HCT116 (cell line): ENCODE data around the gene SCFD2. TPM values are rescaled to one million over a fixed set of nuclear protein-coding genes. Genes with fewer than 3 reads are reported as not detected.

Source experiments
- ATAC-seq: fragments of 200-7000 bp; cut with Tn5 transposase; 2 replicates; pipeline ENCODE4 v1.9.1; 2020; ENCODE audit warnings: mild to moderate bottlenecking, moderate library complexity
- BruUV-seq: library from RNA; stranded (reverse); fragments of 400-500 nt; replicated peaks from 2 replicates; lab custom pipeline; 2021; lab: Mats Ljungman, UMichigan
- CTCF ChIA-PET: fragments of 300-600 bp; sonication (Branson Sonifier 250); formaldehyde crosslinking; loops from one replicate; lab custom pipeline; 2021; ENCODE audit warnings: antibody characterized with exemption; lab: Charles Lee
- POLR2A ChIA-PET: fragments of 300-600, 350-600 bp; sonication (Branson Sonifier 250); formaldehyde crosslinking; loops from one replicate; lab custom pipeline; 2021; ENCODE audit warnings: antibody characterized with exemption; lab: Charles Lee
- RAD21 ChIA-PET, 2 experiments: fragments of 300-600 bp; sonication (Branson Sonifier 250); formaldehyde crosslinking; loops; one replicate each; lab custom pipeline; 2023; ENCODE audit warnings: low total read pairs in 2 of 2; ENCODE audit not compliant: uncharacterized antibody in 2 of 2, unreplicated experiment in 2 of 2, low non-redundant PET in 1 of 2; lab: Charles Lee
- DNase-seq: peaks from one replicate; pipeline ENCODE4 v3.0.0-alpha.2; 2010; ENCODE audit warnings: low read depth, low spot score
- H2AFZ ChIP-seq: fragments of 200-600 bp; shearing (Covaris generic), sonication (generic); 2 replicates; pipeline ENCODE4 v1.6.1; 2017; ENCODE audit warnings: low read depth, mixed run types, mixed read lengths, antibody characterized with exemption, low read length; ENCODE audit not compliant: poor library complexity, severe bottlenecking
- H3K27ac ChIP-seq: 2 replicates; pipeline ENCODE4 v1.5.1; 2012; ENCODE audit warnings: low read depth, low read length
- H3K27me3 ChIP-seq: fragments of 200-600 bp; sonication (generic); 2 replicates; pipeline ENCODE4 v1.6.1; 2016; ENCODE audit warnings: mixed run types, low read length, mixed read lengths; ENCODE audit not compliant: insufficient read depth
- H3K36me3 ChIP-seq, 2 experiments: fragments of 200-500 bp in 1 of 2; fragments of 200-600 bp in 1 of 2; sonication (Bioruptor generic) in 1 of 2; sonication (generic) in 1 of 2; 2 replicates each; pipeline versions ENCODE4 v1.5.1 to v1.6.1; 2014 to 2016; ENCODE audit warnings: low read length in 2 of 2, inconsistent platforms in 1 of 2, mixed read lengths in 1 of 2, mixed run types in 1 of 2; ENCODE audit not compliant: insufficient read depth in 2 of 2, control insufficient read depth in 1 of 2
- H3K4me1 ChIP-seq, 2 experiments: fragments of 200-600 bp in 1 of 2; sonication (generic) in 1 of 2; 2 replicates each; pipeline versions ENCODE4 v1.5.1 to v1.6.1; 2012 to 2017; ENCODE audit warnings: low read length in 2 of 2, inconsistent platforms in 1 of 2, mild to moderate bottlenecking in 1 of 2, mixed read lengths in 1 of 2, mixed run types in 1 of 2, moderate library complexity in 1 of 2; ENCODE audit not compliant: insufficient read depth in 2 of 2, control insufficient read depth in 1 of 2
- H3K4me2 ChIP-seq: fragments of 200-600 bp; sonication (generic); 2 replicates; pipeline ENCODE4 v1.6.1; 2017; ENCODE audit warnings: mixed run types, low read length, mixed read lengths
- H3K4me3 ChIP-seq, 2 experiments: fragments of 200-600 bp in 1 of 2; sonication (generic) in 1 of 2; replicated peaks in 1 of 2; 2 replicates each; pipeline ENCODE4 v1.5.1; 2011 to 2016; ENCODE audit warnings: low read length in 2 of 2, control low read depth in 1 of 2, low read depth in 1 of 2, mild to moderate bottlenecking in 1 of 2, mixed read lengths in 1 of 2, mixed run types in 1 of 2
- H3K79me2 ChIP-seq: fragments of 200-600 bp; sonication (generic); 2 replicates; pipeline ENCODE4 v1.6.1; 2017; ENCODE audit warnings: mild to moderate bottlenecking, mixed run types, low read length, moderate library complexity, mixed read lengths; ENCODE audit not compliant: insufficient read depth
- H3K9ac ChIP-seq: fragments of 200-600 bp; sonication (generic); 2 replicates; pipeline ENCODE4 v1.6.1; 2016; ENCODE audit warnings: low read length, mixed read lengths
- H3K9me2 ChIP-seq: fragments of 200-600 bp; sonication (generic), shearing (Covaris generic); 2 replicates; pipeline ENCODE4 v1.6.1; 2017; ENCODE audit warnings: mixed run types, mild to moderate bottlenecking, moderate library complexity; ENCODE audit not compliant: insufficient read depth
- H3K9me3 ChIP-seq, 2 experiments: fragments of 200-500 bp in 1 of 2; fragments of 200-600 bp in 1 of 2; sonication (Bioruptor generic) in 1 of 2; sonication (generic) in 1 of 2; 2 replicates each; pipeline ENCODE4 v1.6.1; 2014 to 2017; ENCODE audit warnings: low read length in 2 of 2, mixed read lengths in 2 of 2, inconsistent platforms in 1 of 2, low read depth in 1 of 2, mild to moderate bottlenecking in 1 of 2, mixed run types in 1 of 2, moderate library complexity in 1 of 2; ENCODE audit not compliant: control insufficient read depth in 1 of 2, insufficient read depth in 1 of 2
- H4K20me1 ChIP-seq: fragments of 200-600 bp; sonication (generic), shearing (Covaris generic); 2 replicates; pipeline ENCODE4 v1.6.1; 2017; ENCODE audit warnings: mixed run types, mild to moderate bottlenecking, moderate library complexity; ENCODE audit not compliant: insufficient read depth
- CEBPB ChIP-seq: IDR thresholded peaks from 2 replicates; pipeline ENCODE4 v1.6.1; 2012; ENCODE audit warnings: low read depth
- EZH2phosphoT487 ChIP-seq: fragments of 200-600 bp; IDR thresholded peaks from 2 replicates; pipeline ENCODE4 v1.6.1; 2018; ENCODE audit warnings: antibody characterized with exemption, borderline replicate concordance
- FOSL1 ChIP-seq: IDR thresholded peaks from 2 replicates; pipeline ENCODE4 v1.6.1; 2012; ENCODE audit warnings: low read depth
- POLR2A ChIP-seq: IDR thresholded peaks from 2 replicates; pipeline ENCODE4 v1.7.0; 2011; ENCODE audit warnings: borderline replicate concordance; ENCODE audit not compliant: insufficient read depth, insufficient read length; ENCODE audit errors: extremely low read depth
- POLR2AphosphoS5 ChIP-seq: IDR thresholded peaks from 2 replicates; pipeline ENCODE4 v1.6.1; 2011; ENCODE audit warnings: mild to moderate bottlenecking, low read depth, low read length, moderate library complexity
- RAD21 ChIP-seq: IDR thresholded peaks from 2 replicates; pipeline ENCODE4 v1.6.1; 2012; ENCODE audit warnings: low read depth, mild to moderate bottlenecking
- SIN3A ChIP-seq: IDR thresholded peaks from 2 replicates; pipeline ENCODE4 v1.6.1; 2012; ENCODE audit warnings: low read depth
- TCF7L2 ChIP-seq: IDR thresholded peaks from 2 replicates; pipeline ENCODE4 v1.7.0; 2011; ENCODE audit warnings: borderline replicate concordance, inconsistent platforms; ENCODE audit not compliant: insufficient read depth, insufficient read length; ENCODE audit errors: extremely low read depth
- YY1 ChIP-seq: IDR thresholded peaks from 2 replicates; pipeline ENCODE4 v1.6.1; 2011; ENCODE audit warnings: low read length, low read depth, moderate library complexity, mild to moderate bottlenecking; ENCODE audit not compliant: insufficient replicate concordance; ENCODE audit errors: extremely low read depth
- intact Hi-C: fragments of 100-400 bp; cut with micrococcal nuclease; formaldehyde crosslinking; loops from 2 replicates; pipeline ENCODE4 v1.10.0; 2022
- total RNA-seq: library from RNA; stranded (reverse); gene quantifications from one replicate; pipeline ENCODE4 v1.2.1, GENCODE V29; 2021; ENCODE audit not compliant: unreplicated experiment
- TF ChIP-seq, protein P1 (sequence below): IDR thresholded peaks from 2 replicates; pipeline ENCODE4 v1.6.1; 2012
- TF ChIP-seq, protein P2 (sequence below): IDR thresholded peaks from 2 replicates; pipeline ENCODE4 v1.6.1; 2012; ENCODE audit warnings: low read depth
- TF ChIP-seq, protein P3 (sequence below), 3 experiments: fragments of 200-600 bp in 1 of 3; sonication (generic) in 1 of 3; IDR thresholded peaks in 2 of 3; conservative IDR thresholded peaks in 1 of 3; 2 replicates each; pipeline ENCODE4 v1.5.1; 2012 to 2017; ENCODE audit warnings: low read depth in 2 of 3, low read length in 2 of 3, antibody characterized with exemption in 1 of 3, borderline replicate concordance in 1 of 3, control low read depth in 1 of 3, mild to moderate bottlenecking in 1 of 3, mixed read lengths in 1 of 3, mixed run types in 1 of 3, moderate library complexity in 1 of 3; ENCODE audit not compliant: insufficient read depth in 1 of 3

Gene SCFD2
- total RNA-seq, 1 experiment from 2014 or later = 13.6 TPM

DNA sequence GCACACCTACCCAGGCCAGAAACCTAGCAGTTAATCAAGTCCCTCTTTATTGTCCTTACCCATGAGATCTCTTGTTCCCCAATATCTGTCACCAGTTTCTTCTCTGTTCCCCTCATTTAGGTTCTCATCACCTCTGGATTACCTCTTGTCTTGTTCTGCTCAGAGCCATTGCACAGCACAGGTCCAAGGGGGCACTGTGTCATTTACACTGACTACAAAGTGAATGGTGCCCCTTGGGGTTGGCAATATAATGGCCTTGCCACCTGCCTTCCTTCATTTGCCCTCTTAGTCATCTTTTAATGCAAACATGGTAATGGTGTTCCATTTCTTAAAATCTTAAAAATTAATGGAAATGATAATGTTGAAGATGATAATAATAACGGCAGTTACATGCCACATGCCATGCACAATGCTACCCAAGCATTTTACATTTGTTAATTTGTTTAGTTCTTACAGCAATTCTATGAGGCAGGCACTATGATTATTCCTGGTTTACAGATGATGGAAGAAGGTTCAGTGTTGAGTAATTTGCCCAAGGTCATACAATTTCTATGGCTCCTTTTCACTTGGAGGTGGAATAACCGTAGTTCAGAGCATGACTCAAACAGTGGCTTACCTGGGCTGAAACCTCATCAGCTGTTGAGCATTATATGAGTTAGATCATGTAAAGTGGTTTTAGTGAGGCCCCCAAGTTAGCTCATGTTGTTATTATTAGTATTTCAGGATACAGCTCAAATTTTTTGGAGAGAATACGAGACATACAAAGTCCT lies 385.9 kb downstream of the SCFD2 start:
- H4K20me1 ChIP-seq = no peaks in the 10 kb centered on the region
- H3K9me2 ChIP-seq = no peaks in the 10 kb centered on the region
- no peak overlapping the region for H3K27ac ChIP-seq
- DNase-seq (no peak), ATAC-seq (no peak)
- intact Hi-C loops = loop anchor here (10.0 kb wide), 1 partner anchor 1255 kb away; no protein-coding TSS in a partner anchor
- H3K36me3 ChIP-seq = no peaks in the 10 kb centered on the region
- H3K9me3 ChIP-seq = no peaks in the 10 kb centered on the region
- no peak overlapping the region for H3K4me2 ChIP-seq
- H3K79me2 ChIP-seq = no peaks in the 10 kb centered on the region
- ChIA-PET CTCF (interaction anchor here (1.0 kb wide), 1 partner anchor 435 kb away, joined by 3 read pairs; no protein-coding TSS in a partner anchor), POLR2A (no interaction called here)
- no peak overlapping the region for H3K9ac ChIP-seq
- H3K27me3 ChIP-seq = no peaks in the 10 kb centered on the region
- H2AFZ ChIP-seq = no peak overlapping the region
- BruUV-seq = no TSS peak
- TF ChIP-seq, protein P1, sequence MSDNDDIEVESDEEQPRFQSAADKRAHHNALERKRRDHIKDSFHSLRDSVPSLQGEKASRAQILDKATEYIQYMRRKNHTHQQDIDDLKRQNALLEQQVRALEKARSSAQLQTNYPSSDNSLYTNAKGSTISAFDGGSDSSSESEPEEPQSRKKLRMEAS = no peak
- TF ChIP-seq EZH2phosphoT487 (no peak), POLR2AphosphoS5 (no peak), FOSL1 (no peak), POLR2A (no peak), SIN3A (no peak), TCF7L2 (no peak), RAD21 (no peak), CEBPB (no peak), YY1 (no peak)
- TF ChIP-seq, protein P2, sequence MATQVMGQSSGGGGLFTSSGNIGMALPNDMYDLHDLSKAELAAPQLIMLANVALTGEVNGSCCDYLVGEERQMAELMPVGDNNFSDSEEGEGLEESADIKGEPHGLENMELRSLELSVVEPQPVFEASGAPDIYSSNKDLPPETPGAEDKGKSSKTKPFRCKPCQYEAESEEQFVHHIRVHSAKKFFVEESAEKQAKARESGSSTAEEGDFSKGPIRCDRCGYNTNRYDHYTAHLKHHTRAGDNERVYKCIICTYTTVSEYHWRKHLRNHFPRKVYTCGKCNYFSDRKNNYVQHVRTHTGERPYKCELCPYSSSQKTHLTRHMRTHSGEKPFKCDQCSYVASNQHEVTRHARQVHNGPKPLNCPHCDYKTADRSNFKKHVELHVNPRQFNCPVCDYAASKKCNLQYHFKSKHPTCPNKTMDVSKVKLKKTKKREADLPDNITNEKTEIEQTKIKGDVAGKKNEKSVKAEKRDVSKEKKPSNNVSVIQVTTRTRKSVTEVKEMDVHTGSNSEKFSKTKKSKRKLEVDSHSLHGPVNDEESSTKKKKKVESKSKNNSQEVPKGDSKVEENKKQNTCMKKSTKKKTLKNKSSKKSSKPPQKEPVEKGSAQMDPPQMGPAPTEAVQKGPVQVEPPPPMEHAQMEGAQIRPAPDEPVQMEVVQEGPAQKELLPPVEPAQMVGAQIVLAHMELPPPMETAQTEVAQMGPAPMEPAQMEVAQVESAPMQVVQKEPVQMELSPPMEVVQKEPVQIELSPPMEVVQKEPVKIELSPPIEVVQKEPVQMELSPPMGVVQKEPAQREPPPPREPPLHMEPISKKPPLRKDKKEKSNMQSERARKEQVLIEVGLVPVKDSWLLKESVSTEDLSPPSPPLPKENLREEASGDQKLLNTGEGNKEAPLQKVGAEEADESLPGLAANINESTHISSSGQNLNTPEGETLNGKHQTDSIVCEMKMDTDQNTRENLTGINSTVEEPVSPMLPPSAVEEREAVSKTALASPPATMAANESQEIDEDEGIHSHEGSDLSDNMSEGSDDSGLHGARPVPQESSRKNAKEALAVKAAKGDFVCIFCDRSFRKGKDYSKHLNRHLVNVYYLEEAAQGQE = no peak
- TF ChIP-seq, protein P3, sequence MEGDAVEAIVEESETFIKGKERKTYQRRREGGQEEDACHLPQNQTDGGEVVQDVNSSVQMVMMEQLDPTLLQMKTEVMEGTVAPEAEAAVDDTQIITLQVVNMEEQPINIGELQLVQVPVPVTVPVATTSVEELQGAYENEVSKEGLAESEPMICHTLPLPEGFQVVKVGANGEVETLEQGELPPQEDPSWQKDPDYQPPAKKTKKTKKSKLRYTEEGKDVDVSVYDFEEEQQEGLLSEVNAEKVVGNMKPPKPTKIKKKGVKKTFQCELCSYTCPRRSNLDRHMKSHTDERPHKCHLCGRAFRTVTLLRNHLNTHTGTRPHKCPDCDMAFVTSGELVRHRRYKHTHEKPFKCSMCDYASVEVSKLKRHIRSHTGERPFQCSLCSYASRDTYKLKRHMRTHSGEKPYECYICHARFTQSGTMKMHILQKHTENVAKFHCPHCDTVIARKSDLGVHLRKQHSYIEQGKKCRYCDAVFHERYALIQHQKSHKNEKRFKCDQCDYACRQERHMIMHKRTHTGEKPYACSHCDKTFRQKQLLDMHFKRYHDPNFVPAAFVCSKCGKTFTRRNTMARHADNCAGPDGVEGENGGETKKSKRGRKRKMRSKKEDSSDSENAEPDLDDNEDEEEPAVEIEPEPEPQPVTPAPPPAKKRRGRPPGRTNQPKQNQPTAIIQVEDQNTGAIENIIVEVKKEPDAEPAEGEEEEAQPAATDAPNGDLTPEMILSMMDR (IDR thresholded peaks at IDR 0.05 in 2 of 3, conservative IDR thresholded peaks at IDR 0.05 in 1 of 3; ENCODE audit: borderline replicate concordance in 1 of 3, insufficient read depth in 1 of 3, low read depth in 2 of 3, low read length in 2 of 3) = no peak
- TF ChIP-seq, all 23 proteins: peak for 0
- Histone ChIP-seq H3K4me1 (0 out of 4 replicates have a peak, but pooled peaks cover 0 to 4% of the 10 kb centered on the region in 2 experiments), H3K4me3 (no peak overlapping the region)
- RAD21 ChIA-PET = interaction anchor here in 1 of 2 experiments (0.7 kb wide), 1 partner anchor 229 kb away, joined by 3 read pairs; the partner anchor contains the start of gene ERVMER34-1
